GM12878 (cell line): ENCODE measurements around the gene GRIK2. TPM values are rescaled to one million over a fixed set of nuclear protein-coding genes. Genes with fewer than 3 reads are reported as not detected.

Experiments used
- ATAC-seq: fragments of 200-7000 bp; cut with Tn5 transposase; 3 replicates; pipeline ENCODE4 v1.9.1; 2020; ENCODE audit warnings: mild to moderate bottlenecking, moderate library complexity
- BruUV-seq: library from RNA; stranded (reverse); fragments of 400-500 nt; replicated peaks from 2 replicates; lab custom pipeline; 2021; lab: Mats Ljungman, UMichigan
- CTCF ChIA-PET: fragments of 300-600 bp; sonication (Branson Sonifier 250); formaldehyde crosslinking; extraction: SDS; loops from one replicate; lab custom pipeline; 2021; ENCODE audit warnings: inconsistent platforms; lab: Yijun Ruan, JAX
- POLR2A ChIA-PET: fragments of 350-600 bp; formaldehyde crosslinking; extraction: SDS; loops from one replicate; lab custom pipeline; 2021; ENCODE audit warnings: inconsistent platforms; lab: Charles Lee
- RAD21 ChIA-PET: fragments of 300-600 bp; sonication (Branson Sonifier 250); formaldehyde crosslinking; loops from one replicate; lab custom pipeline; 2023; ENCODE audit warnings: antibody characterized with exemption; ENCODE audit not compliant: unreplicated experiment; lab: Charles Lee
- SMC1A ChIA-PET: fragments of 300-600 bp; sonication (Branson Sonifier 250); formaldehyde crosslinking; loops from one replicate; lab custom pipeline; 2023; ENCODE audit not compliant: unreplicated experiment, uncharacterized antibody; lab: Charles Lee
- DNase-seq: peaks from one replicate; pipeline ENCODE4 v3.0.0-alpha.2; 2011; ENCODE audit warnings: low read depth, low spot score
- FAIRE-seq: peaks from 3 replicates; lab custom pipeline; 2011; peaks lifted over from hg19 to GRCh38; lab: Jason Lieb, UNC
- H2AFZ ChIP-seq: 2 replicates; pipeline ENCODE4 v1.6.0; 2011; ENCODE audit warnings: low read depth, low read length, control low read depth; ENCODE audit not compliant: control insufficient read depth
- H3K27ac ChIP-seq: 2 replicates; pipeline ENCODE4 v1.5.1; 2011; ENCODE audit warnings: control low read depth; ENCODE audit not compliant: control insufficient read depth, insufficient read depth
- H3K27me3 ChIP-seq, 2 experiments: replicated peaks in 1 of 2; 2 replicates each; pipeline versions ENCODE4 v1.6.0 to v1.6.1; 2011; ENCODE audit warnings: low read length in 1 of 2; ENCODE audit not compliant: control insufficient read depth in 2 of 2, insufficient read depth in 2 of 2
- H3K36me3 ChIP-seq, 2 experiments: 2 replicates each; pipeline ENCODE4 v1.5.1; 2011; ENCODE audit warnings: low read length in 1 of 2; ENCODE audit not compliant: control insufficient read depth in 2 of 2, insufficient read depth in 2 of 2
- H3K4me1 ChIP-seq: 2 replicates; pipeline ENCODE4 v1.6.1; 2011; ENCODE audit warnings: mild to moderate bottlenecking, low read length, moderate library complexity, mixed read lengths; ENCODE audit not compliant: control insufficient read depth, insufficient read depth
- H3K4me2 ChIP-seq: 2 replicates; pipeline ENCODE4 v1.6.0; 2011; ENCODE audit warnings: control low read depth; ENCODE audit not compliant: control insufficient read depth, insufficient read depth
- H3K4me3 ChIP-seq: fragments of 200-600 bp; sonication (generic); 2 replicates; pipeline ENCODE4 v1.5.1; 2016
- H3K79me2 ChIP-seq: 2 replicates; pipeline ENCODE4 v1.6.0; 2011; ENCODE audit warnings: low read length; ENCODE audit not compliant: control insufficient read depth, insufficient read depth
- H3K9ac ChIP-seq: 2 replicates; pipeline ENCODE4 v1.8.0; 2011; ENCODE audit warnings: low read length, control low read depth, mixed read lengths; ENCODE audit not compliant: control insufficient read depth, insufficient read depth
- H3K9me3 ChIP-seq: replicated peaks from 3 replicates; pipeline ENCODE4 v1.5.1; 2011; ENCODE audit warnings: mild to moderate bottlenecking, low read length; ENCODE audit not compliant: control insufficient read depth, insufficient read depth
- H4K20me1 ChIP-seq: 2 replicates; pipeline ENCODE4 v1.6.0; 2011; ENCODE audit not compliant: control insufficient read depth, insufficient read depth
- BHLHE40 ChIP-seq, 2 experiments: fragments of 450-650 bp in 1 of 2; IDR thresholded peaks; 2 replicates each; pipeline ENCODE4 v1.6.1; 2011 to 2017; ENCODE audit warnings: low read depth in 2 of 2, borderline replicate concordance in 1 of 2, improper control_type of control experiment in 1 of 2, low read length in 1 of 2, mild to moderate bottlenecking in 1 of 2
- CBX5 ChIP-seq: sonication (generic); IDR thresholded peaks from 2 replicates; pipeline ENCODE4 v1.6.1; 2016; ENCODE audit warnings: low read depth, moderate library complexity, mild to moderate bottlenecking, inconsistent platforms
- HDAC6 ChIP-seq: fragments of 200-600 bp; sonication (generic); IDR thresholded peaks from one replicate; pipeline ENCODE4 v1.8.0; 2017; ENCODE audit warnings: antibody characterized with exemption; ENCODE audit not compliant: unreplicated experiment
- IKZF1 ChIP-seq: fragments of 450-650 bp; conservative IDR thresholded peaks from 2 replicates; pipeline ENCODE4 v1.6.1; 2017; ENCODE audit warnings: antibody characterized with exemption, mild to moderate bottlenecking
- JUND ChIP-seq: IDR thresholded peaks from 2 replicates; pipeline ENCODE4 v1.6.1; 2012; ENCODE audit warnings: low read depth, mild to moderate bottlenecking, low read length, improper control_type of control experiment, moderate library complexity
- KDM1A ChIP-seq: fragments of 200-600 bp; sonication (generic); IDR thresholded peaks from 2 replicates; pipeline ENCODE4 v1.6.1; 2016; ENCODE audit warnings: borderline replicate concordance
- RAD51 ChIP-seq: fragments of 450-650 bp; IDR thresholded peaks from 2 replicates; pipeline ENCODE4 v1.6.1; 2016; ENCODE audit warnings: moderate library complexity, mild to moderate bottlenecking, inconsistent platforms
- SMAD5 ChIP-seq: IDR thresholded peaks from 2 replicates; pipeline ENCODE4 v1.6.1; 2016; ENCODE audit warnings: antibody characterized with exemption, low read depth
- SPI1 ChIP-seq: IDR thresholded peaks from 2 replicates; pipeline ENCODE4 v1.6.1; 2011; ENCODE audit warnings: low read depth, mild to moderate bottlenecking, low read length, moderate library complexity, borderline replicate concordance; ENCODE audit not compliant: insufficient read depth
- STAT1 ChIP-seq: fragments of 450-650 bp; conservative IDR thresholded peaks from 2 replicates; pipeline ENCODE4 v1.6.1; 2014; ENCODE audit warnings: antibody characterized with exemption, mild to moderate bottlenecking
- SUZ12 ChIP-seq: fragments of 200-600 bp; sonication (generic); IDR thresholded peaks from one replicate; pipeline ENCODE4 v1.6.1; 2018; ENCODE audit warnings: antibody characterized with exemption, mild to moderate bottlenecking; ENCODE audit not compliant: unreplicated experiment
- TCF12 ChIP-seq: IDR thresholded peaks from 2 replicates; pipeline ENCODE4 v1.6.1; 2011; ENCODE audit warnings: low read depth, mild to moderate bottlenecking, low read length
- USF2 ChIP-seq: IDR thresholded peaks from 2 replicates; pipeline ENCODE4 v1.6.1; 2011; ENCODE audit warnings: low read depth, low read length, improper control_type of control experiment, borderline replicate concordance
- ZNF687 ChIP-seq: fragments of 450-650 bp; IDR thresholded peaks from 2 replicates; pipeline ENCODE4 v1.6.1; 2017; ENCODE audit warnings: mild to moderate bottlenecking, moderate library complexity
- ZZZ3 ChIP-seq: IDR thresholded peaks from 2 replicates; pipeline ENCODE4 v1.6.1; 2011; ENCODE audit warnings: low read depth; ENCODE audit not compliant: control insufficient read depth, insufficient read length
- WGBS: methylation state at CpG from one replicate; pipeline ENCODE4 v1.1.6; 2016; ENCODE audit warnings: low lambda C conversion rate; ENCODE audit not compliant: insufficient replicate concordance, insufficient coverage; ENCODE audit errors: missing lambda C conversion rate; 5-methylcytosine and 5-hydroxymethylcytosine counted together
- in situ Hi-C: fragments of 300-500 bp; cut with MboI; formaldehyde crosslinking; loops from 9 replicates; pipeline ENCODE4 v1.14.3; 2018; ENCODE audit warnings: mixed read lengths
- intact Hi-C: fragments of 100-400 bp; cut with micrococcal nuclease; formaldehyde crosslinking; loops from one replicate; pipeline ENCODE4 v1.14.2; 2022; ENCODE audit not compliant: unreplicated experiment
- polyA plus RNA-seq, 11 experiments: library from polyadenylated mRNA; depleted of rRNA in 4 of 11; unstranded in 6 of 11; stranded (reverse) in 5 of 11; fragments of >200 nt; fragmentation: Nextera tagmentation in 4 of 11; fragmentation: Illumina TruSeq in 1 of 11; extraction: Ambion mirVana in 4 of 11; extraction: Trizol in 1 of 11; gene quantifications; 1 replicate in 1 of 11; 2 replicates in 10 of 11; pipeline versions ENCODE4 v1.2.1 to v1.2.3, GENCODE V29; 2011 to 2016; ENCODE audit warnings: inconsistent platforms in 2 of 11, missing spikeins in 2 of 11, low read depth in 1 of 11
- total RNA-seq, 4 experiments: library from RNA; depleted of rRNA in 3 of 4; stranded (reverse); fragments of >200 nt in 3 of 4; fragmentation: Illumina TruSeq in 1 of 4; extraction: Trizol in 1 of 4; gene quantifications; 2 replicates each; pipeline versions ENCODE4 v1.2.1 to v1.2.3, GENCODE V29; 2013 to 2021

GRIK2 gene
- total and polyA plus RNA-seq, 10 of the 15 experiments (the other 5 are each of a cell fraction or from before 2014, with no cell fraction given): not detected

GRCh38 chr6:101728388-101728787, 334.9 kb downstream of the GRIK2 start:
- H3K9ac ChIP-seq: no peak overlapping the region

More at GRCh38 chr6:101728388-101728787, 334.9 kb downstream of the GRIK2 start:
- 8% methylated on average over 2 of the region's 2 CpGs for WGBS
- intact Hi-C loops (no loop called here), in situ Hi-C loops (no loop called here)
- no peak for ATAC-seq
- no peak overlapping the region for H3K4me3 ChIP-seq
- H3K27me3 ChIP-seq: no peaks in the 10 kb centered on the region
- RAD21 ChIA-PET: no interaction called here
- no peak overlapping the region for H3K27ac ChIP-seq
- no peaks in the 10 kb centered on the region for H3K79me2 ChIP-seq
- no peaks in the 10 kb centered on the region for H4K20me1 ChIP-seq
- no peak for TF ChIP-seq SPI1
- no peak for TF ChIP-seq SUZ12
- TF ChIP-seq RAD51: no peak
- no peak for TF ChIP-seq STAT1
- TF ChIP-seq USF2: no peak
- no peak for TF ChIP-seq HDAC6
- no peak for TF ChIP-seq TCF12
- TF ChIP-seq ZZZ3: no peak
- TF ChIP-seq JUND: no peak
- TF ChIP-seq BHLHE40 (IDR thresholded peaks at IDR 0.05; ENCODE audit: borderline replicate concordance in 1 of 2, low read depth in 2 of 2, low read length in 1 of 2): no peak
- TF ChIP-seq SMAD5: no peak
- TF ChIP-seq ZNF687: no peak
- TF ChIP-seq IKZF1: no peak
- no peak for TF ChIP-seq KDM1A
- no peak for TF ChIP-seq CBX5
- DNase-seq: no peak
- POLR2A ChIA-PET: no interaction called here
- no peak overlapping the region for H2AFZ ChIP-seq
- SMC1A ChIA-PET: no interaction called here
- H3K4me1 ChIP-seq: no peaks in the 10 kb centered on the region
- FAIRE-seq: no peak
- no peak overlapping the region for H3K4me2 ChIP-seq
- no peaks in the 10 kb centered on the region for H3K9me3 ChIP-seq
- CTCF ChIA-PET: no interaction called here
- no peaks in the 10 kb centered on the region for H3K36me3 ChIP-seq
- no TSS peak for BruUV-seq
